Tibial nerve (tissue), 4 donors: ENCODE measurements around the gene NUAK1.

Experiments used
- EP300 ChIP-seq, 2 donors: sonication (generic); formaldehyde crosslinking; IDR thresholded peaks; one replicate each; pipeline ENCODE4 v1.6.1; 2017; ENCODE audit warnings: antibody characterized with exemption in 2 of 2, mild to moderate bottlenecking in 1 of 2
- POLR2A ChIP-seq, 2 donors: fragments of 450-650 bp; IDR thresholded peaks; one replicate each; pipeline ENCODE4 v1.6.1; 2017; ENCODE audit warnings: antibody characterized with exemption in 2 of 2, mild to moderate bottlenecking in 2 of 2, moderate library complexity in 2 of 2
- TF ChIP-seq, protein P1 (sequence below), 5 experiments: fragments of 200-600 bp in 3 of 5; fragments of 450-650 bp in 2 of 5; sonication (generic) in 3 of 5; IDR thresholded peaks; one replicate each; pipeline ENCODE4 v1.5.1; 2016 to 2019; ENCODE audit warnings: antibody characterized with exemption in 5 of 5, mild to moderate bottlenecking in 3 of 5, moderate library complexity in 2 of 5

DNA sequence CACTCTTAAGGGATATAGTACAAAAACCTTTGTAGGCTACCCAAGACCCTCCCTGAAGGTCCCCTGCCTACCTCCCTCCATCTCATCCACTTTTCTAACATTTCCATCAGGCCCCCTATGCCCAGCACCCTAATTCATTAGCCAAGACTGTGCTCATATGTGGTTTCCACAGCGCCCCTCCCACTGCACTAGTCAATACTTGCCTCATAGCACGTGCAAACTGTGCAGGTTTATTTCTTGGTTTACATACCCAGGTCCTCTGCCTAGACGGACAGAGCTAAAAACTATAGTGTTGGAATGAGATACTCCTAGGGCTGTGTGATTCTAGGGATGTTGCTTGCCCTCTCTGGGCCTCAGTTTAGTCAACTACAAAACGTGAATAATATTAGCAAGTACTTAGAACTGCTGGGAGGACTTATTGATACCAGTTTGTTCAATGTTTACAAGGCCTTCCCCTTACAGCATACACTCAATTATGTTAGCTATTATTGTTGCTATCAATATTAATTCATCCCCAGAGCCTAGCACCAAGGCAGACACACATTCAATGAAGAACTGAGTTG is 50.4 kb downstream of the NUAK1 start:
- TF ChIP-seq, protein P1, sequence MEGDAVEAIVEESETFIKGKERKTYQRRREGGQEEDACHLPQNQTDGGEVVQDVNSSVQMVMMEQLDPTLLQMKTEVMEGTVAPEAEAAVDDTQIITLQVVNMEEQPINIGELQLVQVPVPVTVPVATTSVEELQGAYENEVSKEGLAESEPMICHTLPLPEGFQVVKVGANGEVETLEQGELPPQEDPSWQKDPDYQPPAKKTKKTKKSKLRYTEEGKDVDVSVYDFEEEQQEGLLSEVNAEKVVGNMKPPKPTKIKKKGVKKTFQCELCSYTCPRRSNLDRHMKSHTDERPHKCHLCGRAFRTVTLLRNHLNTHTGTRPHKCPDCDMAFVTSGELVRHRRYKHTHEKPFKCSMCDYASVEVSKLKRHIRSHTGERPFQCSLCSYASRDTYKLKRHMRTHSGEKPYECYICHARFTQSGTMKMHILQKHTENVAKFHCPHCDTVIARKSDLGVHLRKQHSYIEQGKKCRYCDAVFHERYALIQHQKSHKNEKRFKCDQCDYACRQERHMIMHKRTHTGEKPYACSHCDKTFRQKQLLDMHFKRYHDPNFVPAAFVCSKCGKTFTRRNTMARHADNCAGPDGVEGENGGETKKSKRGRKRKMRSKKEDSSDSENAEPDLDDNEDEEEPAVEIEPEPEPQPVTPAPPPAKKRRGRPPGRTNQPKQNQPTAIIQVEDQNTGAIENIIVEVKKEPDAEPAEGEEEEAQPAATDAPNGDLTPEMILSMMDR (IDR thresholded peaks at IDR 0.05), result no peak
- no peak for TF ChIP-seq POLR2A (IDR thresholded peaks at IDR 0.05)
- no peak for TF ChIP-seq EP300 (IDR thresholded peaks at IDR 0.05)
